HUDEP-2 (cell line): ENCODE measurements around the gene FOXC2.
"Not testable (repeated sequence)": the region's sequence is repeated elsewhere in the genome, so short reads cannot be mapped to it uniquely, and the experiment has no call there.

ENCODE experiments used
- DNase-seq, 76 experiments: peaks; one replicate each; lab custom pipeline; 2025; ENCODE audit not compliant: unreplicated experiment in 76 of 76; lab: John Stamatoyannopoulos, UW

The FOXC2 gene

DNA sequence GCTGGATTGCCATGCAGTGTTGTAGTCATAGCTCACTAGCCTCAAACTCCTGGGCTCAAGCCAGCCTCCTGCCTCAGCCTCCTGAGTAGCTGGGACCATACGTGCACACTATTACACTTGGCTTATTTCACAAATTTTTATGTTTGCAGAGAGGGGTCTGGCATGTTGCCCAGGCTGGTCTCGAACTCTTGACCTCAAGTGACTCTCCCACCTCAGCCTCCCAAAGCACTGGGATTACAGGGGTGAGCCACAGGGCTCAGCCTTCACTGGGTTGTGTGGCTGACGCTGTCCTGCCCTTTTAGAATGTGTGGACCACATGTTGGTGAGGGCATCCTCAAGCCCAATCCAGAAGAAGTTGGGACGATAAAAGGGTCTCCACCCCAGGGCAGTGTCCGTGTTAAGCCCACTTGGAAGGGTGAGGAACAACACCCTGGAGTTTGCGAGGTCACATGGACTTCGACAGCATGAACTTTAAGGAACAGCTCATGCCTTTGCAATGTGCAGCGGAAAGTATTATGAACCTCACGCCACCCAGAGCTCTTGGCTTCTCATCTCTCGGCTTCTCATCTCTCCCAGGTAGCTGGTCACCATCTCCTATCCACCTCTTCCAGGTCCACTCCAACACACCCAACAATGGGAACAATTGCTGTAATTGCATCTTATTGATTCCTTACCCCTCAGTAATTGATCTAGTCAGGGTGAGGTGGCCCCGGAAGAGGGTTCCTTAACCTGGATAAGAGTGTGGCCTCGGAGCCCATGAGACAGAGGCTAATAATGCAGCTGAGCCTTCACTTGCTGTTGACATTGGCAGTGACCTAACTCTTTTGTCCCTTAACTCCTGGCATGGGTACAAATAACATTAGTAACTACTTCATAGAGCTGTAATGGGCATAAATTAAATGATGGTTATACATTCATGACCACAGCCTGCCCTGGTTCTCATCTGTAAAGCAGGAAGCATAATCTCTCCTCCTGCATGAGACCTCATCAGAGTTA, 18.4 kb downstream of the FOXC2 start:
- DNase-seq: no peak

DNA sequence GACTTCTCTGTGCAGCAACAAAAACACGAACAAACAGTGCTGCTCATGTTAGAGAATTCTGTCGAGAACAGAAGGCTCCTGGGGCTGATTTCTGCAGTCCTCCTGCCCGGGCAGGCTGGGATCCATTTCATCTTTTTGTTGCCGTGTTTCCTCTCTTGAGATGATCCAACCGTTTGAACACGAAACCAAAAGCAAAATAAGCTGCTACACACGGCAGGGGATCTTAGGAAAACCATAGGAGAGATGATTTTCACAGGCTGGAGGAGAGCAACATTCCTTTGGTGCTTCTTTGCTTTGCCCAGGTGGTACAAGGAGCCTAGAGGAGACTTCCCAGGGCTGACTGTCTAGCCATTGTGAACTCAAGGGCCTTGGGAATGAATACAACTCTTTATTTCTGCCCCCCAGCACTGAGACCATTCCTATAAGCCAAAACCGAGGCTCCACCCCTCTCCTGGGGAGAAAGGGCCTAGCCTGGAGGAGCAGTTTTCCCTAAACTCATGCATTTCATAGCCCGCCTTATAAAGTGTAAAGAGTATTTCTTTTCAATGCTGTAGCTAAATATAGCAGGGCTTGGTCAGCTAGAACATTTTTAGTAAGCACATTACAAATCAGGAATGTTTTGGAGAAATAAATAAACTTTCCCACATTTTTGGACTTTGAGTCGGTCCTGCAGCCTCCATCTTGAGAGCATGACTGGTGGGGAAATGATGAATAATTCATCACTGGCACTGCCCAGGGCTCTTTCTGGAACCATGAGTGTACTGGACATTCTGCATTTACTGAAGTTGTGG, 19.4 kb downstream of the FOXC2 start:
- no peak for DNase-seq

DNA sequence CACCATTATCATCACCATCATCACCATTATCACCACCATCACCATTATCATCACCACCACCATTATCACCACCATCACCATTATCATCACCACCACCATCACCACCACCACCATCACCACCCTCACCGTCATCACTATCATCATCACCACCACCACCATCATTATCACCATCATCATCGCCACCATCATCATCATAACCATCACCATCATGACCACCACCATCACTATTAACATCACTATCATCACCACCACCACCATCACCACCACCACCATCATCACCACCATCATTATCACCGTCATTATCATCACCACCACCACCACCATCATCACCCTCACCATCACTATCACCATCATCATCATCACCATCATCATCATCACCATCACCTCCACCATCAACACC, 20.9 kb downstream of the FOXC2 start:
- no peak for DNase-seq

DNA sequence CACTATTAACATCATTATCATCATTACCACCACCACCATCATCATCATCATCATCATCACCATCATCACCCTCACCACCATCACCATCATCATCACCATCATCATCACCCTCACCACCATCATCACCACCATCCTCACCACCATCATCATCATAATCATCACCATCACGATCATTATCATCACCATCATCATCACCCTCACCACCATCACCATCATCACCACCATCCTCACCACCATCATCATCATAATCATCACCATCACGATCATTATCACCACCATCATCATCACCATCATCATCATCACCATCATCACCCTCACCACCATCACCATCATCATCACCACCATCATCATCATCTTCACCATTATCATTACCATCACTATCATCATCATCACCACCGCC, 21.3 kb downstream of the FOXC2 start:
- not testable (repeated sequence) for DNase-seq

DNA sequence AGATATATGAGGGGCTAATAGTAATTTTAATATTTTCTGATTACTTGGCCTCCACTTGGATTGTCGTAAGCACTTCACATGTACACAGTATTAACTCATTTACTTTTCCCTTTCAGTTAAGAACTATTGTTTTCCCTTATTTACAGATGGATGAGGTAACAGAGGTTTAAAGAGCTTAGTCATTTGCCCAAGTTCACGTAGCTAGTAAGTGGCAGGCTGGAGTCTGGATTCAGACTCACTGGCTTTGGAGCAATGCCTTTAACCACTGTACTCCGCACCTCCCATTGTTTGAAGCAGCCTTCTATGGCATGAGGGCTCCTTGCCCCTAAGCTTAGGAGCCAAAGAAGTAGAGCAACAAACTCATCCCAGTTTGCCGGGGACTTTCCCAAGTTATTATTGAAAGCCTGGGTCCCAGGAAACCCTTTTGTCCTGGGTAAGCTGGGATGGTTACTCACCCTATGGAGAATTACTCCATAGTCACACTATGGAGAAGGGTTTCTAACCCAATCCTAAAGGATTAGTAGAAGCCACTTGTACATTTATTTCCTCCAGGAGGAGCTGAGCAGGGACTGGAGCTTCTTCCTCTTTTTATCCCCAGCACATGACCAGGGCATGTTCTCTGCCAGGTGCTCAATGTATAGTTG, 24.0 kb downstream of the FOXC2 start:
- no peak for DNase-seq

DNA sequence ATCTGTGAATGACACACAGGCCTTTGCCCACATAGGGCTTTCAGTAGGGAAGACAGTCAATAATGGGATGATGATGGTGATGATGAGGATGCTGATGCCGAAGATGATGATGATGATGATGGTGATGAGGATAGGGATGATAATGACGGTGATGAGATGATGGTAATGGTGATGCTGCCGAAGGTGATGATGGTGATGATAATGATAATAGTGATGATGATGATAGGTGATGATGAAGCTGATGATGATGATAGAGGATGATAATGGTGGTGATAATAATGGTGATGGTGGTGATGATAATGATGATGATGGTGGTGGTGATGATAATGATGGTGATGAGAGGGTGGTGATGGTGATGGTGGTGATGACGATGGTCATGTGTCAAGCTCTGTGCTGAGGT, 24.6 kb downstream of the FOXC2 start:
- no peak for DNase-seq

DNA sequence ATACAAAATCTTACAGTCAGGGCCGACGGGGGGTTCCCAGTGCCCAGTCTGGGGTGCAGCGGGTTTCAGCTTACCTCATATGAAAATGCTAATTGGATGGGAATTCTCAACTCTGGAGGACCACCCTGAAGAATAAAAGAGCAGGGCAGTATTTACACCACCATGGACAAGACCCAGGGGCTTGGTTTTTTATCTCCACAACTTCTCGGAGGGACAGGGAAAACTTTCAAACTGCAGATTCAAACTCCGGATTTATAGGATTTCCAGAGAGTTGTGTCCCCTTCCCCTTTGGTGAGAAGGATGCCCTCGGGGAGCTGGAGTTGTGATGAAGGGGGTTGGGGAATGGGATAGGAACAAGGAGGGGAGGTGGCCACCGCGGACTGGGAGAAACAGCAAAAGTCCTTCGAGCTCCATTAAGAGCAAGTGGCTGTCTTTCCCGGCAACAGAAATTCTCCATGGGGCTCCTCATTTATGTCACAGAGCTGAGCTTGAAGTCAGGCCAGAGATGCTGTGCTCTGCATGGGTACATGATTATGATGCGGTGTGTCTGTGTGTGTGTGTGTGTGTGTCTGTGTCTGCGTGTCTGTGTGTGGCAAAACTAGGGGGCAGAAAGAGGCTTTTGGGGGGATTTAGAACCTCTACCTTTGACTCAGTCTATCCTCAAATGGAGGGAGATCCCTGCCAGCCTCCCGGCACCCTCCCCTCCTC, 27.4 kb downstream of the FOXC2 start:
- DNase-seq: no peak

DNA sequence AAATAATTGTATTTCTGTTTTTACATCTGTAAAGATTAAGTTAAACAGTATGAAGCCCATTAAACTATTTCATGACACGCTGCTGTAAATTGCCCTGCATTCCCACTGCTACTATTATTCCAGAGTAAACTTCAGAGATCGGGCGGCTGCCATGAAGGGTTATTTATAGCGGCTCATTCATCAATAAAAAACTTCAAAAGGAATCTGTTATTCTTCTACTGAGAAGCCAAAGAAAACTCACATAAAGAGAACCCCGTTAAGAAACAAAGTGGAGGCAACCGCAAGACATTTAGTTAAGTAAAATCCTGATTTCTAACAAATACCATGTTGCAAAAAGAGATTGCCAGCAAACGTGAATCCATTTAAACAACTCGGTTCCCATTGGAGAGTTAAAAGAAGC, 28.1 kb downstream of the FOXC2 start:
- no peak for DNase-seq

DNA sequence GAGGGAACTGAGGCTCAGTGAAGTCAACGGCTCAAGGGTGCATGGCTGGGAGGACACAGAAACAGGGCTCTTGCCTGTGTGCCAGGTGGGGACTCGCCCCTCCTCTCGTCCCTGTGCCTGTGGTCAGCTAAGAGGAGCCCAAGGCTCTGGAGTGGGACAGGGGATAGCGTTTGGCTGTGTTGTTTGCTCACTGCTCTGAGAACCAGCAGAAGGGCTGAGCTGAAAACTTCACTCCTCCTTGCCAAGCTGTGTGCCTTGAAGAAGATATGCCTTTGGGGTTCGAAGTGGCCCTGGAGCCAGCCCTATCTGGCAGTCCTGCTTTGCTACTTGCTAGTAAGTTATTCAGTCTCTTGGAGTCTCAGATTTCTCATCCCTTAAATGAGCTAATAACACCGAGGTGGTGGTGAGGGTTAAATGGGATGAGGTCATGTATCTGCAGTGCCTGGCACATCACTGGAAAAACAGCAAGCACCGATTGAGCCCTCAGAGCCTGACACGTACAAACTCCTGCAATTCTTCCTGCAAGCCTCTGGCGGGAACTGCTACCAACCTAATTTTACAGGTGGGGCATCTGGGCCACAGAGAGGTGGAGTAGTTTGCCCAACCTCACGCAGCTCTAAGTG, 29.5 kb downstream of the FOXC2 start:
- no peak for DNase-seq

DNA sequence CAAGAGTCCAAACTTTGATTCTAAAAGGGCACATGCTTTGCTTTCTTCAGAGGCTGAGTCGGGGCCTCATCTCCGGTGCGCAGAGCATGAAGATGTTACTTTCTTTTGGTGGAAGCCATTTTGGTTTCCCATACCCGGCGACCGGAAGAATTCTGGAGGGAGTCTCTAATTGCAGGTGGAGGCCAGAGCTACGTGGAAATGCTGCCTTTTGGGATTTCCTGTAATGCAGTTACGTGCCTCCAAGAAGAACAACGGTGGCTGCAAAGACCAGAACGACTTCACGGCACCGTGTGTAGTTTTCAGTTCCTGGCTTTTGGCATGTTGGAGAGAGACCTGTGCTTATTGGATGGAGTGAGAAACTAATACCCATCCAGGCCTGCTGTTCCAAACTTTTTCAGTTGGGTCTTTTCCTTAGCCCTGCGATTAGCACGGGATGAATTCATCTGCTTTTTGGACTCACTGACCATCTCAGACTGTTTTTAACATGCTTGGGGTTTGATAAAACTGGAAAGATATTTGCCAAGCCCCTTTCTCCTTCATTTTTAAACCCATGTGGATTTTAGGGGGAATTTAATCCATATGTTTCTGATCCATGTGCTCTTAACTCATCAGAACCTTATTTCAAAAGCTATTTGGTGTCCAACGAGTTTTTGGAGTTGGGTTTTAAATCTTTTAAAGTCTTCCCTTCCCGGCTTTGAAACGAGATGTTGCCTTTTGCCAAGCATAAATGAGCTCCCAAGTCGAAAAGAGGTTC, 30.7 kb downstream of the FOXC2 start:
- no peak for DNase-seq

DNA sequence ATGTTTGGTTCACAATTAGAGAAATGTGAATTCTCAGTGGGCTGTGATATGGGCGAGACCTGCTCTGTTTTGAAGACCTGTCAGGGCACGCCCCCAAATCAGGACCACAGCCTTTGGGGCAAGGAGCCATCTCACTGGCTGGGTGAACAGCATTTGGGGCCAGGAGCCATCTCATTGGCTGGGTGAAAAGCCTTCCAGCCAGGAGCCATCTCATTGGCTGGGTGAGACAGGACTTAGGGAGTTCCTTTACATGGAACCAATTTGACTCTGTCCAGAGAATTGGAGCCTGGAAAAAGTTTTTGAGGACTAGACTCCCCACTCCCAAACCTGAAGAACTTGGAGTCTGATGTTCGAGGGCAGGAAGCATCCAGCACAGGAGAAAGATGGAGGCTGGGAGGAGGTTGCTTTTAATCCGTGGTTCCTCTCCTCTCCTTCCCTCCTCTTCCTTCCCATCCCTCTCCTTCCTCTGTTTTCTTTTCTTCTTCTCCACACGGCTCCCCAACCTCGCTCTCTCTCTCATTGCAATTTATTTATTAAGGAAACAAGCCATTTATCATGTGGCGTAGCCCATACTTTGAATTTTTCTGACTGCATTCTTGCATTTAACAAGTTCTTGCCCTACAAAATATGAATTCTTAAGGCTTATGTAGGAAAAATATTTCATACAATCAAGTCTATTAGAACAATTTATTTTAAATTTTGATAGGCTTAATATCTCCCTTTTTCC, 31.4 kb downstream of the FOXC2 start:
- DNase-seq: no peak

DNA sequence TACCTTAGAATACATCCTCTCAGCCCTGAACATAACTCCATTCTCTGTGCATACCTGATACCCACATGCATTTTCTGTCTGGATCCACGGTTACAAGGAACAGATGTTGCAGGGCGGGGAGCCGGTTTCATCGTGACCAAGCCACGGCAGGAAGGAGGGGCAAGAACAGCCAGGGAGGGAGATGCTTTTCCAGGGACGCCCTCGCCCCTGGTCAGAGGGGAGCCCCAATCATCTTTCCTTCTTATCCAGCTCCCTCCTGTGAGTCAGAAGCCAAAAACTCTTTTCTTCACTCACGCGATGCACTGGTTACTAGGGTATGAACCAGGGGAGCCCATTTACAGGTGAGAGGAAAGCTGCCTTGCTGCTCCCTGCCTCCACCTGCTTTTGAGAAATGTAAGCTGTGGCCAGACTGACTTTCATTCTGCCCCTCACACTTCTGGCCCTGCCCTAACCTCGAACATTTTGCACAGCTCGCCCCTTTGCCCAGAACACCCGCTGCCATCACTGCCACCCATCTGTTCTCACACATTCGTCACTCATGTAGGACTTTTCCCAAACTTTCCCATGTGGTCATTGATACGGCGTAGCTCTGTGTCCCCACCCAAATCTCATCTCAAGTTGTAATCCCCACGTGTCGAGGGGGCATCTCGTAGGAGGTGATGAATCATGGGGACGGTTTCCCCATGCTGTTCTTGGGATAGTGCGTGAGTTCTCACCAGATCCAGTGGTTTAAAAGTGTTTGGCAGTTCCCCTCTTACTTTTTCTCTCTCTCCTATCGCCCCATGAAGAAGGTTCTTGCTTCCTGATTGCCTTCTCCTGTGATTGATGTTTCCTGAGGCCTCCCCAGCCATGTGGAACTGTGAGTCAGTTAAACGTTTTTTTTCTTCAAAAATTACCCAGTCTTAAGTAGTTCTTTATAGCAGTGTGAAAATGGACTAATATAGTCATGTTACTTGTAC, 32.3 kb downstream of the FOXC2 start:
- DNase-seq: no peak

DNA sequence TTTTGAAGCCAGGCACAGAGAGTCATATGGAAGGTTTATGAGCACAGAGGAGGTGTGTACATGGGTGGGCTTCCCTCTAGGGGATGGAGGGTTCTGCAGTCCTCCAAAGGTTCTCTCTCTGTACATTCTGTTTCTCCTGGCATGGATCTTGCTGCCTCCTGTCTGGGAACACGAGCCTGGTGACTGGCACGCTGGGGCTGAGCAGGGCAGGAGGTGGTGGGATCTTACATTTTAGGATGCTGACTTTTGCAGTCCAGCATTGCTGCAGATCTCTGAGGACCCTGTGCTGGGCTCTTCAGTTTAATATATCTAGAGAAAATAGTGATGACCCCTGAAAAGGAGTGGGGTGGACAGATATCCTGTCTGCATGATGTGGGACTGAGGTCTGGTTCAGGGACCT, 34.7 kb downstream of the FOXC2 start:
- DNase-seq: no peak

DNA sequence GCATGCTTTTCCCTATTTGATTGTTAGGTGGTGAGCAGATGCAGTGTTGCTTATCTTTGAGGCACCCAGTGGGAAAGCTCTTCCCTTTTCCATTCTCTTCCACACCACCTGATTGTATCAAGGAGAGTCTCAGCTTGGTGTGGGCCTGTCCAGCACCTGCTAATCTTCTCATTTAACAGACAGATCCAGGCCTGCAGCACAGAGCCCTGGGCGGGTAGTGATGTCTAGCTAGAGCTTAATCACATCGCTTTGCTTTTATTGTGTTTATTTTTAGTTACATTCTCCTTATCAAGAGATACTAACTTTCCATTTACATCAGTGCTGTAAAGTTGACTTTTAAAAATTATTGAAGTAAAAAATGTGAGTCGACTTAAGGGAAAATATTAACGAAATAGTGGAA, 35.9 kb downstream of the FOXC2 start:
- DNase-seq: no peak

DNA sequence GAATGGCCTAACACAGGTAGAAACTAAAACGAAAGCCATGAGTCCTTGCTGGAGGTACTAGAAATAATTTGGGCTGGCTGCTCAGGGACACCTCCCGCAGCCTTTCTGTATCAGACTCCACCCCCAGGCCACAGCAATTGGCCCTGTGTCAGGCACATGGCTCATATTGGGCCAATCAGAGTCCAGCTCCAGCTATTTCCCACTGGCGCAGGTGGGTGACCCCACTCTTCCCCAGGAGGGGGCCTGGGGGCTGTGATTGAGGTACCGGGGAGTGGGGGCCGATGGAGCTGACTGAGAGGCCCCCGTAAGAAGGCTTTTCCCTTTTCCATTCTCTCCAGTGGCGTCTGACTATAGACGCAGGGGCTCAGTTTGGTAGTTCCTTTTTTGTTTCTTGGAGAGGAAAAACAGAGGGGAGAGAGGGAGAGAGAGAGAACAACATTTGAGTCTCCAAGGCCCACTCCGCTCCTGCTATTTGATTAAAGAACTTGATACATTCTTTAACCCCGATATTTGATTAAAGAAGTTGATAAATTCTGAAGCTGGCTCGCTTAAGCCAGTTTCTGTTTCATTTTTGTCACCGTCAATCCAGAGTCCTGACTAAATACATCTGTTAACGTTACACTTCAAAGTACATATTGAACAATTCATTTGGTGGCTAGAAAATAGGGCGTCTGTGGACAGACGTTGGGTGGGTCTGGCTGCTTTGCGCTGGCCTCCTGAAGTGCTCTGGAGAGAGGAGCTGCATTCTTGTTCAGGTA, 38.0 kb downstream of the FOXC2 start:
- DNase-seq: no peak

DNA sequence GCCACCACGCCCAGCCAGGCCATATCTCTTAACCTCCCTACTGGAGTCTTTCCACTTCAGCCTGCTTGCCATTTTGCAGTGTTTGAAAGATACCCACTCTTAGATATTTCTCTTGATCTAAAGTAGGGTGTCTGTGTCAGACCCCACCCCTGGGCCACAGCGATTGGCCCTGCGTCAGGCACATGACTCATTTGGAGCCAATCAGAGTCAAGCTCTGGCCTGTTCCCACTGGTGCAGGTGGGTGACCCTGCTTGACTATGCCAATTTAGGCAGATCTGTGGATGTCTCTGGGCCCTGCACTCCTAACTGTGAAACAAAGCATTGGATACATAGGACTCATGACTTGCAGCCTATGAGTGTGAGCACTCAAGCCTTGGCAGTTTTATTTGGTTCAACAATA, 39.3 kb downstream of the FOXC2 start:
- DNase-seq: no peak

DNA sequence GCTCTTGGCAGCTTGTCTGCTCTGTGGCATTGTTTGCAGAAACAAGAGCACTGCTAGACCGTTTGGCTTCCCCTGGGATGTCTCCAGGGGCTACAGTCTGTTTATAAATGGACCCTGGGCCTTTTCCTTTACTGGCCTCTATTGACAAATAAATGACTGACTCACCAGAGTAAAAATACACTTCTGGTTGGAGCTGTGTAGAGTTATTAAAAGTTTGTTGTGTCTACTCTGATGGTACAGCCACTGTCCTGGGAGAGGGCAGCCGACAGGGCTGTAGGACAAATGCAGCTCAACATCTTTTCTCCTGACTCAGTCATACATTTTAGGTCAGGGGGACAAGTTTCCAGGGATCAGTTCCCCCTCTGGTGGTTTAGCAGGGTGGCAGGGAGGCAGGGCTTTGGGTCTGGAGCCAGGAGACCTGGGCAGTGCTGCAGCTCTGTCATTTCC, 41.7 kb downstream of the FOXC2 start:
- no peak for DNase-seq
